T47D (cell line): Measurements from ENCODE around the gene KDM2B.
A peak's percentile ranks its signal among the peaks of the same experiment; 100 is the strongest.

Experiments
- DNase-seq, 2 experiments: peaks; one replicate each; pipeline versions ENCODE4 v3.0.0 to v3.0.0-alpha.2; 2011 to 2012; ENCODE audit warnings: low read depth in 1 of 2, low spot score in 1 of 2
- JUND ChIP-seq: IDR thresholded peaks from 2 replicates; pipeline ENCODE4 v1.6.1; 2012; ENCODE audit warnings: low read depth
- in situ Hi-C: cut with HindIII; loops from 2 replicates; pipeline ENCODE4 v1.10.0; 2016; ENCODE audit warnings: low sequenced_read_pairs, low pct_unique_long_range_greater_than_20kb

The KDM2B gene

DNA sequence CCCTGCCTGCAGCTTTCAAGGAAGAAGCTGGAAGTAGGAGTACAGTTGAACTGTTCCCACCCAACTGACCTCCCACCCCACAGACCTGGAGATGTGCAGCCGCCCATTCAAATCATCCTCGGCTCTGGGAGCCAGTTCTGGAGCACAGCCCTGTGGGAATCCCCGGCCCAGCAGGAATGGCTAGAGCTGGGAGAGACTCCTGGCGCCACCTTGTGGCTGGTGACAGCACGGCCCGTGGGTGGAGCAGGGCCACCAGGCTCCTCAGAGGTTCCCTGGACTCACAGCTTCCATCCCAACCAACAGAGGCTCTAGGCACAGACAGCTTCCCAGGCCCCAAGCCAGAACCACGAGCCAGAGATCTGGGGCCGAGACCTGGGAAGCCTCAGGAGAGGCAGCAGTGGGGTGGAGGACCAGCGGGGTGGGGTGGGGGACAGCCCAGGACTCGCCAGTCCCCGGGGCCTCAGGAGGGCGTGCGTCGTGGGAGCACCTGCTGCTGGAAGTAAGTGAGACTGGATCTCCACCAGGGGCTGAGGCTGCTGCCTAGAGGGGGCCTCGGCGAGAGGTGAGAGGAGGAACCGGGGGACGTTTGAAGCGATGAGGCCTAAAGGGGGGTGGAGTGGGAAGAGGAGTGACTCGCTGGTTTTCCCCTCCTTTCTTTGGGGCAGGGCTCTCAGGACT, 137.5 kb downstream of the KDM2B start:
- DNase-seq: peak; percentile 89 to 99
- TF ChIP-seq JUND: no peak
- in situ Hi-C loops: no loop called here

DNA sequence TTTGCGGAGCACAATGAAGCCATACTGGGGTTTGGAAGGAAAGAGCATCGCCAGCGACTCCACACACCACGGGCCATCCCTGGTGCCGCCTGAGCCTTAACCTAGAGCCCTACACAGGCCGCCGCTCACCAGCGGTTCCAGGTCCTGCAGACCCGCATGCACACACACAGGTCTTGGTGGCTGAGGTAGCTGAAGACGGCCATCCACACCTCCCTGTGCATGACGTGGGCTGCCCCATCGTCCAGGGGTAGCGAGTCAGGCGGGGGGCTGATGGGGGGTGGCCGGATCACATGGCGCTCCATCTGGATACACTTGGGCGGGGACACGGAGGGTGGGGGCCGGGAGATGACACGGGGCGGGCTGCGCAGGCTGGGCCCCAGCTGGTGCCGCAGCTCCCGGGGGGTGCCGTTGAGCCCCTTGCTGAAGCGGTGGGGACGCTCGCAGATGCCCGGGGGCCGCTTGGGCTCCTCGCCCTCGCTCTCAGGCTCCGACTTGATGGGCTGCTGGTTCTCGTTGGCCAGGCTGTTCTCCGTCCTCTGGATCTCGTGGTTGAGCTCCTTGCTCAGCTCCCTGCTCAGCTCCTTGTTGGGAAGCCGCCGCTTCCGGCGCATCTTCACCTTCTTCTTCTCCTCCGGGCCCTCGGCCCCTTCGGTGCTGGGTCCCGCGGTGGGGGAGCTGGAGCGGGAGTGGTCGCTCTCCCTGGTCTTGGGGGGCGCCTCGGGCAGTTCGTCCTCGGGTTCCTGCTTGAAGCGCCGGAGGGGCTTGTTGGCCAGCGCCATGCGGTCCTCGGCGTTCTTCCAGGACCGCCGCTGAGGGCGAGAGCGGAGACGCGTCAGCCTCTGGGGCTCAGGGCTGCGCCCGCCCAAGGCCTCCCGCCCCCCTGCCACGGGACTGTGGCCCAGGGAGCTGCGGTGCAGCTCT, 138.5 kb downstream of the KDM2B start:
- DNase-seq: no peak
- in situ Hi-C loops: no loop called here
- no peak for TF ChIP-seq JUND

DNA sequence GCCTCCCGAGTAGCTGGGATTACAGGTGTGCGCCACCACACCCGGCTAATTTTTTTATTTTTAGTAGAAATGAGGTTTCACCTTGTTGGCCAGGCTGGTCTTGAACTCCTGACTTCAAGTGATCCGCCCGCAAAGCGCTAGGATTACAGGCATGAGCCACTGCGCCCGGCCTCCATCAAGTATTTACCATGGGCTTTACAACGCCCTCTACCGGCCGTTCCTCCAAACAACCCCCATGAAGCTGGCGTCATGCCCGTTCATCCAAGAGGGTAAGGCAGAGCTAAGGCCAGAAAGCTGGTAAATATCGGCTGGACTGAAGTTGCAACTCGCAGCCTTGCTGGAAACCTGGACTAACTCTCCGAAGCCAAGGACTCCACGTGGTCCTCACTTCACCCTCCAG, 139.3 kb downstream of the KDM2B start:
- peak; percentile 47 to 67 for DNase-seq
- in situ Hi-C loops: no loop called here
- no peak for TF ChIP-seq JUND

- no peak for DNase-seq
- TF ChIP-seq JUND: no peak
- in situ Hi-C loops: no loop called here
These were observed 140.1 kb downstream of the KDM2B start for GRCh38 chr12:121440768-121441167.

DNA sequence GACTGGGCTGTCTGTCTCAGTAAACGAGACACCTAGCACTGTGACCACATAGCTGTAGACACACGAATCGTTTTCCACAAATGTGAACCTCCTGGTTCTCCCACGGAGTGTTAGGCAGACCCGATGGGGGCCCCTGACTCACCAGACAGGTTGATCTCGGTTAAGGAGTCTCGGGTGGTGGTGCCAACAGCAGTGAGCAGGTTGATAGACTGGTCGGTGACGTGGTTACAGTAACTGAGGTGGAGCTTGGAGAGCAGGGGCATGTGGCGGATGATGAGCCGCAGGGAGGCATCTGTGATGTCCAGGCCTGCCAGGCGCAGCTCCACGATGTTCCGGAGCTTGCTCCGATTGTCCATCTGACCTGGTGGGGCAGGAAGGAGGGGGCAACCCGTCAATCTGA, 141.1 kb downstream of the KDM2B start:
- DNase-seq: no peak
- TF ChIP-seq JUND: no peak
- in situ Hi-C loops: no loop called here

- DNase-seq: no peak
- in situ Hi-C loops: no loop called here
- TF ChIP-seq JUND: no peak
These were observed 141.9 kb downstream of the KDM2B start for GRCh38 chr12:121438905-121439304.

DNA sequence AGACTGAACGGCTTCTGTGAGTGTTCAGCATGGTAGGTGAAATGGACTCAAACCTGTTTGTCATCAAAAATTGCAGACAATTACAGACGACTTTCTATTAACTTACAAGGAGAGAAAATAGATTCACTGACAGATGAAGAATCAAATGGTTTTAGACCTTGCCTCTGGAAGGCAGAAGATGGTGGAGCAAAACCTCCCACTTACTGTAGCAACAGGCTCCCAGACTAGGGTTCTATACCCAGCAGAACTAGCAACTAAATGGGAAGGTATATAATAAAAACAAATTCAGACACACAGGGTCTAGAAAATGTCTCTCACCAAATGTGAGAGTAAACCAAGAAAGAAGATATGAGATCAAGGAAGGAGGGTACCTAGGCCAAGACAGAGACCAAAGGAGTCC, 144.1 kb downstream of the KDM2B start:
- DNase-seq: no peak
- in situ Hi-C loops: no loop called here
- no peak for TF ChIP-seq JUND

GRCh38 chr12:121432740-121433480, 147.9 kb downstream of the KDM2B start:
- in situ Hi-C loops: no loop called here
- DNase-seq: no peak
- no peak for TF ChIP-seq JUND

GRCh38 chr12:121430833-121431415, 149.9 kb downstream of the KDM2B start:
- in situ Hi-C loops: no loop called here
- no peak for DNase-seq
- no peak for TF ChIP-seq JUND

DNA sequence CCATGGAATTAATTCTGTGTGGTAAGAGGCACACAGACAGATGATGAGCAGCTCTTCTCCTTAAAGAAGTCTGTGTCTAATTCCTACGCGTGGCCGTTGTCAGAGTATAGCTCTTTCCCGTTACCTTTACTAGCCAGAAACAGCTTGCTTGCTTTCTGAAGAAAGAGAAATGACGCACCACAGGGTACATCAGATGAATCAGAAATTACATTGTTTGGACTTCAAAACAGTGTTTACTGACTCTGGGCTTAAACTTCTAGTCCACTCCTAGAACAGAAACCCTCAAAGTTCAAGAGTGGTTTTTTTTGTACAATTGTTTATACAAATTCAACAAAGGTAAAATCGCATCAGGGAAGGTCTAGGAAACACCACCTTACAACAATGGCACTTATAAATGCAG, 151.9 kb downstream of the KDM2B start:
- in situ Hi-C loops: no loop called here
- no peak for DNase-seq
- no peak for TF ChIP-seq JUND

DNA sequence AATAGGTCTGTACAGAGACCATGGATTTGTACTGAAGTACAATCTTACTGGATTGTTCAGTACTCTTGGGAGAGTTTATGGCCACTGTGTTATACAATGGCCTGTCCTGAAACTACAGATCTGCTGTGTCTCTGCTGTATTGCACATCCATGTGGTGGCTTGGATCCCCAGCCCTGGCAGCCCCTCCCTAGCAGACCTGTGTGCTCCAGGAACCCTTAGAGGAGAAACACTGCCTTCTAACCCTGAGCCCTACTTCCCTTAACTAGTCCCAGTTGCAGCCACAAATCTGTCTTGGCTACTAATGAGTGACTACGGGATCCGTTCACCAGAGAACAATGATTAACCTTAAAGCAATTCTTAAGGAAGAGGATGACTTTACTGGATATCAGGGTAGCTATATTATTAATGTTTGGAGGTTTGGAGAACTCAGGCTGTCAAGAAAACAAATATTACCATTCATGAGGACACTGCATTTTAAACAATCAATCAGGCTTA, 153.2 kb downstream of the KDM2B start:
- TF ChIP-seq JUND: no peak
- in situ Hi-C loops: no loop called here
- no peak for DNase-seq

DNA sequence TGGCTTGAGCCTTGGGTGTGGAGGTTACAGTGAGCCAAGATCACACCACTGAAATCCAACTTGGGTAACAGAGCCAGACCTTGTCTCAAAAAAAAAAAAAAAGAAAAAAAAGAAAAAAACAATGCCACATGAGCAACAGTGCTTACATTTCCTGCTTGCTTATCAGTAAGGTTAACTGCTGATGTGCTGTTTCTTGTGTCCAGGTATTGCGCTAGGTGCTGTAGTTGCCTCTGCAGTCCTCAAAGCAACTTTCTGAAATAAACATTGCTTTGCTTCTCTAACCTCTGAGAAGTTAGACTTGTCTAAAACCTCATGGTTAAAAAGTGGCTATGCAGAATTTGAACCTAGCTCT, 156.2 kb downstream of the KDM2B start:
- in situ Hi-C loops: no loop called here
- TF ChIP-seq JUND: no peak
- no peak for DNase-seq
